ENCODE measurements around the gene TMPRSS11A.

Gene TMPRSS11A

GRCh38 chr4:67874986-67875385 is 88.3 kb downstream of the TMPRSS11A start:
- DNase-seq (ENCODE audit: low read depth in 2 of 3, low spot score in 2 of 3) = no peak

- DNase-seq (ENCODE audit: low read depth in 2 of 3, low spot score in 2 of 3) = no peak
These were observed 90.2 kb downstream of the TMPRSS11A start for GRCh38 chr4:67873116-67873515.

DNA sequence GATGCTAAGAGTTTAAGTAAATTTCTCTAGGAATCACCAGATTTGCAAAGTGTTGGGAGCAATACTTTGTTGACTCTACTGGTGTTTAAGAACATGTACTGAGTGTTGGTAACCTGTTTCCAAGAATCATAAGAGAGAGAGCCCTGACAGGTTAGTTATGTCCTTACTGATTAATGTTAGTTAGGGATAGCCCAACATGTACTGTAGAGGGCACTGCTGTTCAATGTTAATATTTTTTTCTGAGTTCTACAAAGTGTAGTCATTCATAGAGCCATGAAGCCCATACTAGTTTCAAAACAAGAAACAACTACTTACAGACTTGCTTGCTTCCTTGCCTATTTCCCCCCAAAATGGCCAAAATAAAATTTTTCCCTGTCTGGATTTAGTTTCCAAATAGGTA is 91.4 kb downstream of the TMPRSS11A start:
- no peak for DNase-seq (ENCODE audit: low read depth in 2 of 3, low spot score in 2 of 3)

DNA sequence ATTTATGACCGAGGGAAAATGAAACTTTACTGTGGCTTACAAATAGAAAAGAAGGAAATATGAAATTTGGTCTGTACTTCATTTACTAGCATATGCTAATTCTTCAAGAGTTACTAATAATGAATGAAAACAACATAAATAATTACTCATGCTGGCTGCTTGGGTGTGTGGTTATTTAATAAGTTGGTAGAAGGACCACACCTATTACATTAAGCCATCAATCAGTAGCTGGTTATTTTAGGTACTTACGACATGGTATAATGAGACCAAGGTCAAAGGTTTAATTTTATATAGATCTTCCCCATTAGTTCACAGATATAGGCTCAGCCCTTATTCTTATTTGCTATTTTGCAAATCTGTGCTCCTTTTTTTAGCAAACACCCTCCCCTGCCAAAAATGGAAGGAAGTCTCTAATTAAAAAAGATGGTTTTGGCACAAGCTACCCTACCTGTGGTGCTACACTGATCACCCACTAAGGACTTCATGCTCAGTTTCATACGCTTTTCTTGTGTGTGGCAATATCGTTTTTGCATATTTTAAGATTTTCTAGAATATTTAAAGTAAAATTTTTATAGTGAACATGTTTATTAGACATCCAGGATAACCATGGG is 93.6 kb downstream of the TMPRSS11A start:
- DNase-seq (ENCODE audit: low read depth in 2 of 3, low spot score in 2 of 3) = no peak

DNA sequence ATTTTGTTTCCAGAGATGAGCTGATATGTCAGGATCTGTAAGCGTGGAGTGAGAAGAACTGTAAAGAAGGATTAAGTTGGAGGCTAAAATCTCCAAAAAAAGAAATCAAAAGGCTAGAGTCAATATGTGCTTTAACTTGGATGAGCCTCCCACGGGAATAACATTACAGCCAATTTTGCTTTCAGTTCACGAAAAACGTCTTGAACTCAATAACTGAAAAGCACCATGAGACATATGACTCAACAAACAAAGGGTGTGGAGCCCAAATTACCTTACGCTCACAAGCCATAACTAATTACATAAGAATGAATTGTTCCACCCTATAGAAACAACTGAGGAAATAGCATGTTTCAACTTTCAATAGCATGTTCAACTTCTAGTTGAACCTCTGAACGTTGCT is 101.8 kb downstream of the TMPRSS11A start:
- no peak for DNase-seq (ENCODE audit: low read depth in 2 of 3, low spot score in 2 of 3)
